C4-2B (cell line): ENCODE data around the gene DLGAP4.

Experiments used
- CTCF ChIP-seq: fragments of 450-650 bp; conservative IDR thresholded peaks from 2 replicates; pipeline ENCODE4 v1.5.1; 2017; ENCODE audit warnings: mild to moderate bottlenecking
- ZFX ChIP-seq: fragments of 450-650 bp; IDR thresholded peaks from 2 replicates; pipeline ENCODE4 v1.6.1; 2017

GRCh38 chr20:36306553-36307411 is 643 bp downstream of the DLGAP4 start:
- no peak for TF ChIP-seq CTCF
- TF ChIP-seq ZFX = no peak
